IPS-11a (cell line): Measurements from ENCODE around the gene CD248.
A peak's percentile ranks its signal among the peaks of the same experiment; 100 is the strongest.
"Not testable (repeated sequence)": the region's sequence is repeated elsewhere in the genome, so short reads cannot be mapped to it uniquely, and the experiment has no call there.

ENCODE experiments used
- H3K4me3 ChIP-seq: one replicate; pipeline ENCODE4 v1.5.1; 2013; ENCODE audit warnings: low read depth, low read length, control low read depth

The CD248 gene, protein sequence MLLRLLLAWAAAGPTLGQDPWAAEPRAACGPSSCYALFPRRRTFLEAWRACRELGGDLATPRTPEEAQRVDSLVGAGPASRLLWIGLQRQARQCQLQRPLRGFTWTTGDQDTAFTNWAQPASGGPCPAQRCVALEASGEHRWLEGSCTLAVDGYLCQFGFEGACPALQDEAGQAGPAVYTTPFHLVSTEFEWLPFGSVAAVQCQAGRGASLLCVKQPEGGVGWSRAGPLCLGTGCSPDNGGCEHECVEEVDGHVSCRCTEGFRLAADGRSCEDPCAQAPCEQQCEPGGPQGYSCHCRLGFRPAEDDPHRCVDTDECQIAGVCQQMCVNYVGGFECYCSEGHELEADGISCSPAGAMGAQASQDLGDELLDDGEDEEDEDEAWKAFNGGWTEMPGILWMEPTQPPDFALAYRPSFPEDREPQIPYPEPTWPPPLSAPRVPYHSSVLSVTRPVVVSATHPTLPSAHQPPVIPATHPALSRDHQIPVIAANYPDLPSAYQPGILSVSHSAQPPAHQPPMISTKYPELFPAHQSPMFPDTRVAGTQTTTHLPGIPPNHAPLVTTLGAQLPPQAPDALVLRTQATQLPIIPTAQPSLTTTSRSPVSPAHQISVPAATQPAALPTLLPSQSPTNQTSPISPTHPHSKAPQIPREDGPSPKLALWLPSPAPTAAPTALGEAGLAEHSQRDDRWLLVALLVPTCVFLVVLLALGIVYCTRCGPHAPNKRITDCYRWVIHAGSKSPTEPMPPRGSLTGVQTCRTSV

DNA sequence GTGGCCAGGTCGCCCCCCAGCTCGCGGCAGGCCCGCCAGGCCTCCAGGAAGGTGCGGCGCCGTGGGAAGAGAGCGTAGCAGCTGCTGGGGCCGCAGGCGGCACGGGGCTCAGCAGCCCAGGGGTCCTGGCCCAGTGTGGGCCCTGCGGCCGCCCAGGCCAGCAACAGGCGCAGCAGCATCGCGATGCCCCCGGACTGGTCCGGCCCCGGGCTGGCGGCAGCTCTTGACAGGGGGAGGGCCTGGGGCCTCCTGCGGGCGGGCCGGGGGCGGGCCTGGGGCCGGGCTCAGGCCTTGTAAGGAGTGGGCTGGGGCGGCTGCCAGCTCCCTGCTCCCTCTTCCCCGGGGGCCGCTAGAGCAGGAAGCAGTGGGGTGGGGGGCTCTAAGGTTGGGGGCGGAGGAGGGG is at the start of gene CD248:
CD248 (minus strand) TSS at position 196 of the 403 bp plus-strand sequence; CDS start at position 179, 17 bp downstream.
- H3K4me3 ChIP-seq = no peak within 1 kb of the TSS

GRCh38 chr11:66365711-66366619 is 49.1 kb upstream of the CD248 start:
- no peak overlapping the region for H3K4me3 ChIP-seq

DNA sequence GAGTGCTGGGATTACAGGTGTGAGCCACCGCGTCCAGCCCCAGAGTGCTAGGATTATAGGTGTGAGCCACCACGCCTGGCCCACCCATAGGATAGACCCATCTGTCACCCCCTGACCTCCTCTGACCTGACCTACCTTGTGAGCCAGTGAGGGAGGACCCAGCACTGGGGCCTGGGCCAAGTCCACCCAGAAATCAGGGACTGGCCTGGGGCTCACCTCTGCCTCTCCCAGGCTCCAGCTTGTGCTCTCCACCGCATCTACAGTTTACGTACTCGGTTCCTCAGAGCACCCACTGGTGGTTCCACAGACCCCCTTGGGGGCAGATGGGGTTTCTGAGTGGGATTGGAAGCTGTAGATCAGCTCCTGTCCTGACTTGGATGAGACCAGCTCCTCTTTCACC is 48.3 kb upstream of the CD248 start:
- H3K4me3 ChIP-seq = no peak overlapping the region

DNA sequence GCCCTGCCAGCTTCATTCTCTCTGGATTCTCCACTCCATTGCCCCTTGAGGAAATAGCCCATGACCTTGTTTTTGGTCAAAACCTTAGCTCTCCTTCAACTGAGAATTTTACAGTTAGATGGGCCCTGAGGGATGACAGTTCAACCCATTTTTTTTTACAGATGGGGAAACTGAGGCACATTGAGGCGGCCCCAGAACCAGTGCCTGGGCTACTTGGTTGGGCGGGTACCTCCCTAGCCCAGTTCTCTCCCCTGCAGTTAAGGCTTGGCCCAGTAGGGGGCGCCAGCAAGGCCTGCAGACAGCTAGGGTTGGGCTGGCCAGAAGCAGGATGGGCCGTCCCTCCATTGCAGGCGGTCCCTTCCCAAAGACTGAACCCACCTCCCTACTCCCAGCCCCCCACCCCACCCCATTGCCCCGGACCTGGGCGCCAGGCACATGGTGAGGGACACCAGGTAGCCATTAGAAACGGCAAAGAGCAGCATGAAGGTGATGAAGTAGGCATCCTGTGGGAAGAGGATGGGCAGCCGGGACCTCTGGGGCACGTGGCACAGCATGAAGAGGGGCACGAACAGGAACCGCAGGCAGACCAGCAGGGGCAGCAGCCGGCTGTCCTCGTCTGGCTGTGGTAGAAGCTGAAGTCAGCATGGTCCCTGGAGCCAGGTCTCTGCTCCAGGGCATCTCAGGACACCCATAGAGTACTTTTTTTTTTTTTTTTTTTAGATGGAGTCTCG is 47.1 kb upstream of the CD248 start:
- no peak overlapping the region for H3K4me3 ChIP-seq

DNA sequence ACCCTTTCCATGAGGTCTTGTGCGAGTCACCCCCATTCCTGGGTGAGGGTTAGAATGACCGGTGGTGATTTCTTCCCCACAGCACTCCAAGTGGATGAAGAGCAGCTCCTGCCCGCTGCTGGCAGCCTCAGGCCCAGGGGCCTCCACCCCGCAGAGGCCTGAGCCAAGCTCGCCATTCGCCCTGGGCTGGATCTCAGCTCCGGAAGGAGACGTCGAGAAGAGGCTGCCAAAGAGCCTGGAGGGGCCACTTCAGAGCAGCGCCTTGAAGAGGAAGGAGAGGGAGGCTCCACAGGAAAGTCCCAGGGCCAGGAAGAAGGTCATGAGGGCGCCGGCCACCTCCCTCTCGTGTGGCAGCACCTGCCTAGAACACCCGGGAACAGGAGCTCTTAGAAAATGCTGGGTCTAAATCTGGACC is 46.4 kb upstream of the CD248 start:
- H3K4me3 ChIP-seq = no peak overlapping the region

- H3K4me3 ChIP-seq = no peak overlapping the region
Observed at GRCh38 chr11:66362481-66363147, 45.8 kb upstream of the CD248 start.

DNA sequence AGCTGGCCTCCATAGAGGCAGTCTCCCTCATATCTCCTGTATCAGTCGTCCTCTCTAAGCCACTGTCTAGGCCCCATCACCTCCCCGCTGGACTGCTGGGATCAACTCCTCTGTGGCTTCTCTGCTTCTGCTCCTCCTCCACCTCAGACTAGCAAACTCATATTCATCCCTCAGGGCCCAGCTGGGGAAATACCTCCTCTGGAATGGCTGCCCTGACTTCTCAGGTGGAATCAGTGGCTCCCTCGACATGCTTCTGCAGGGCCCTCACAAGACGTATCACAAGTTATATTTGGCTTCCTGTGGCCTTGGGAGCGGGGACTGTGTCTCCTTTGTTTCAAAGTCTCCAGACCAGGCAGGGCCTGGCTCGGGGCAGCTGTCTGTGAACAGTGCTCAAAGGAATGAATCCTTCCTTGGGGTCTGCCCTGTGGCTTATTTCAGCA is 44.7 kb upstream of the CD248 start:
- H3K4me3 ChIP-seq = no peak overlapping the region

- no peak overlapping the region for H3K4me3 ChIP-seq
Observed at GRCh38 chr11:66360406-66361073, 43.7 kb upstream of the CD248 start.

DNA sequence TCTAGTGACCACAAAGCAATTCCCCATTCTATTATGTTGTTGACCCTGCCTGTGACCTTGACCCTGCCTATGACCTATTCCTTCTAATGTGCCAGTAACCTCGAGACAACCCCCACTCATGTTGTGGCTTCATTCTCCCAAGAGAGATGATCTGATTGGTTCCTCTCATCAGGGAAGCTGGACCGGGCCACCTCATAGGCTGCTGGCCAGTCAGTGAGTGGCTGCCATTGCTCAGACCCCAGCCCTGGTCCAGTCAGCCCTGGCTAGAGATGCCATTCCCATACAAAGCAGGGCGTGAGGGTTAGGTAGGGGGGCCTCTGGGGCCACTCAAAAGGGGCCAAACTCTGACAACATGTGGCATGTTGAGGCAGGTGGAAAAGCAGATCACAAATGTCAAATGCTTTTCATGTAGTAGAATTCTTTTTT is 42.8 kb upstream of the CD248 start:
- no peak overlapping the region for H3K4me3 ChIP-seq

DNA sequence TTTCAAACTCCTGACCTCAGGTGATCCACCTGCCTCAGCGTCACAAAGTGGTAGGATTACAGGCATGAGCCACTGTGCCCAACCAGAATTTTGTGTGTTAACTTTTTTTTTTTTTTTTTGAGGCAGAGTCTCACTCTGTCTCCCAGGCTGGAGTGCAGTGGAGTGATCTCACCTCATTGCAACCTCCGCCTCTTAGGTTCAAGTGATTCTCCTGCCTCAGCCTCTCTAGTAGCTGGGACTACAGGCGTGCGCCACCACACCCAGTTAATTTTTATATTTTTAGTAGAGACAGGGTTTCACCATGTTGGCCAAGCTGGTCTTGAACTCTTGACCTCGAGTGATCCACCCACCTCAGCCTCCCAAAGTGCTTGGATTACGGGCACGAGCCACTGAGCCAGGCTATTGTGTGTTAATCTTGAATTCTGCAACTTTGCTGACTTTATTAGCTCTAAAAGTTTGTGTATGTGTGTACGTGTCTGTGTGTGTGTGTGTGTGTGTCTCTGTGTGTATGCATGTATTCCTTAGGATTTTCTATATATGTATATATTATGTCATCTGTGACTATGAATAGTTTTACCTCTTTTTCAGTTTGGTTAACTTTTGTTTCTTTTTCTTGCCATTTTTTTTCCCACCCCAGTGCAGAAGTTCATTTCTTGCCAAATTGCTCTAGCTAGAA is 33.9 kb upstream of the CD248 start:
- not testable (repeated sequence) for H3K4me3 ChIP-seq

GRCh38 chr11:66349084-66349386 is 32.2 kb upstream of the CD248 start:
- no peak overlapping the region for H3K4me3 ChIP-seq

GRCh38 chr11:66347425-66348276 is 30.8 kb upstream of the CD248 start, which contains the start of gene B4GAT1:
Gene B4GAT1, minus strand, starts transcription at chr11:66347629. Its CDS starts 84 bp downstream, at chr11:66347545.
- peak within 1 kb of the TSS; percentile 92 for H3K4me3 ChIP-seq

- peak overlapping the region; percentile 92 for H3K4me3 ChIP-seq
Observed at GRCh38 chr11:66346476-66347424, 29.9 kb upstream of the CD248 start.

DNA sequence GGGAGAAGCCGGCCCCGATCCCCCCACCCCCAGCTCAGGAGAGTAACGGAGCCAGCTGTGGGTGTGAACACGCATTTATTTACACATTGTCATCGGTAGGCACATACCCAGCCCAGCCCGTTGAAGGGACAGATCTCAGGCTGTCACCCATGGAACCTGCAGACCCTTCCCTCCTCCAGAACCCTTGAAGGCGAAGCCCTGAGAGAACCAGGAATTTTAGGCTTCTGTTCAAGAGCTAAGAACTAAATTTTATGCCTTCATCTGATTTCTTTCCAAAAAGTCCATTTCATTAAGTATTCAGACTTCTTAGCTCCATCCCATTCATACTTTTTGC is 28.4 kb upstream of the CD248 start:
- peak overlapping the region; percentile 17 for H3K4me3 ChIP-seq

GRCh38 chr11:66344550-66345315 is 27.9 kb upstream of the CD248 start, which contains the start of gene BRMS1:
Gene BRMS1, minus strand, starts transcription at chr11:66345104. Its CDS starts 2,870 bp downstream, at chr11:66342234.
- peak within 1 kb of the TSS; percentile 98 for H3K4me3 ChIP-seq

GRCh38 chr11:66343176-66343575 is 26.3 kb upstream of the CD248 start:
- H3K4me3 ChIP-seq = no peak overlapping the region
